HG03378 (cell line): Measurements from ENCODE around the gene KNOP1.

Source experiments
- ATAC-seq: cut with Tn5 transposase; IDR thresholded peaks from one replicate; pipeline ENCODE4 v1.9.1; 2021; ENCODE audit warnings: mild to moderate bottlenecking, moderate library complexity; ENCODE audit not compliant: unreplicated experiment

The KNOP1 gene, protein sequence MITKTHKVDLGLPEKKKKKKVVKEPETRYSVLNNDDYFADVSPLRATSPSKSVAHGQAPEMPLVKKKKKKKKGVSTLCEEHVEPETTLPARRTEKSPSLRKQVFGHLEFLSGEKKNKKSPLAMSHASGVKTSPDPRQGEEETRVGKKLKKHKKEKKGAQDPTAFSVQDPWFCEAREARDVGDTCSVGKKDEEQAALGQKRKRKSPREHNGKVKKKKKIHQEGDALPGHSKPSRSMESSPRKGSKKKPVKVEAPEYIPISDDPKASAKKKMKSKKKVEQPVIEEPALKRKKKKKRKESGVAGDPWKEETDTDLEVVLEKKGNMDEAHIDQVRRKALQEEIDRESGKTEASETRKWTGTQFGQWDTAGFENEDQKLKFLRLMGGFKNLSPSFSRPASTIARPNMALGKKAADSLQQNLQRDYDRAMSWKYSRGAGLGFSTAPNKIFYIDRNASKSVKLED

DNA sequence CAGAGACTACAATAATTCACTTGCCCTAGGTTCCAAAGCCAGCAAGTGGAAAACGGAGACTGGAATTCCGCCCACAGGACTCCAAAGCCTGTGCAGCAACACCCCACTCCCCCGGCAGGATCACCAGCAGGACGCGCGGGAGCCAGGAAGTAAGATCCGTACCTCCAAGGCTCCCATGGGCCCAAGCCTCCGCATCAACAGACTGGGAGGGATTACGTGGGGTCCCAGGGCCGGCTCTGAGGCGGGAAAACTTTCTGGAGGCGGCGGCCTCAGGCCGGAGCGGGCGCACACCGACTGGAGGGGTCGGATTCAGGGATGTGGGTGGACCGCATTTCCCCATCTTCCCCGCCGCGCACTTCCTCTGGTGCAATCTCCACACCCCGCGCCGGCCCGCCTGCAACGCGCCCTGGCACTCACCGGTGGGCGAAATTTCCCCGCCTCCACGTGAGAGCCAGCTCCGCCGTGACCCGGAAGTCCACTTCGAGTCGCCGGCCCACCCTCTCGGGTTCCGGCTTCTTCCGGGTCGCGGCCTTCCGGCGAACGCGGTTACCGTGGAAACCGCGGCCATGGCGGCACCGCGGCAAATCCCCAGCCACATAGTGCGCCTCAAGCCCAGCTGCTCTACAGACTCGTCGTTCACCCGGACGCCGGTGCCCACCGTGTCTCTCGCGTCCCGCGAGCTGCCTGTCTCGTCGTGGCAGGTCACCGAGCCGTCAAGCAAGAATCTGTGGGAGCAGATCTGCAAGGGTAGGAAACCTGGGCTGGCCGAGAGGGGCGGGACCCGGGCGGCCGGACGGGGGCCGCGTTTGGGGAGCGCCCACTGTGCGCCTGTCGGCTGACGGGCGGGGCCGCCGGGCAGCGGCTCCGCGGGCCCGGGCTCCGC lies at the start of gene KNOP1, which contains the start of gene IQCK:
KNOP1 (minus strand) TSS at position 487 of the 883 bp plus-strand sequence. CDS start 3,192 bp downstream, outside the sequence.
IQCK (plus strand) TSS at position 531 of the 883 bp plus-strand sequence; CDS start at position 567, 36 bp downstream.
- ATAC-seq = peak; percentile 72

DNA sequence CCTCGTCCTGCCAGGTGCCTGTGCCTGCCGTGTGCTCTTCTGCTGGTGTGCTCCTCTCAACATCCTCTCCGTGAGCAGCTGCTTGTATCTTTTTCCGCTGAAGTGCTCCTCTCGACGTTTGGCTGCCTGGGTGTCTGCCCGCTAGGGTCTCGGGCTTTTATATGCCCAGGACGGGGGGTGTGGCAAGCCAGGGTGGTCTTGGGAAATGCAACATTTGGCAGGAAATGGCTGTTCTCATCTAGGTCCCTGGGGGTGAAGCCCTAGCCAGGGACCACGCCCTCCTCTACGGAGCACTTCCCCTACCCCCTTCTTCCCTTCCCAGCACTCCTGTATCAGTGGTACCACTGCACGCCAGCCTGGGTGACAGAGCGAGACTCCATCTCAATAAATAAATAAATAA lies 49.5 kb upstream of the KNOP1 start:
- ATAC-seq = no peak

DNA sequence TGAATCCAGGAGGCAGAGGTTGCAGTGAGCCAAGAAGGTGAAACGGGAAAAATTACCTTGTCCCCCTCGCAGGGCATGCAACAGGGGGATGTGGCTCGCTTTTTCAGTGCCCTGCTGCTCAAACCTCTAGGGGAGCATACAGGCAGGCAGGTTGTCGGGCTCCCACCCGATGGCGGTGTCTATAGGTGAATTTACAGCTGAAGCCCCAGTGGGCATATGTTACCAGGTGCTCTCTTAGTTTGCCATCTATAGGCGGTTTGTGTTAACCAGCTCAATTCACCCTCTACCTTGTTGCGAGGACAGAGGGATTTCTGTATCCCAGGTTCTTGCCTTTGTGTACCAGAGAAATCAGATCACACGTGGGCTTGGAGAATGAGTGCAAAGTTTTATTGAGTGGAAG lies 49.0 kb upstream of the KNOP1 start:
- no peak for ATAC-seq

DNA sequence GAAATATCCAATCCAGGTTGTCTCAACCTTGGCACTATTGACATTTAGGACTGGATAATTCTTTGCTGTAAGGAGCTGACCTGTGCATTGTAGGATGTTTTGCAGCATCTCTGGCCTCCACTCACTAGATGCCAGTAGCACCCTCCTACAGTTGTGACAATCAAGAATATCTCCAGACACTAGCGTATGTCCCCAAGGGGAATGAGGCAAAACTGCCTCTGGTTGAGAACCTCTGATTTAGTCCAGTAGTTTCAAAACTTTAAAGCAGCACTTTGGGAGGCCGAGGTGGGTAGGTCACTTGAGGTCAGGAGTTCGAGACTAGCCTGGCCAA lies 48.5 kb upstream of the KNOP1 start:
- ATAC-seq = no peak

DNA sequence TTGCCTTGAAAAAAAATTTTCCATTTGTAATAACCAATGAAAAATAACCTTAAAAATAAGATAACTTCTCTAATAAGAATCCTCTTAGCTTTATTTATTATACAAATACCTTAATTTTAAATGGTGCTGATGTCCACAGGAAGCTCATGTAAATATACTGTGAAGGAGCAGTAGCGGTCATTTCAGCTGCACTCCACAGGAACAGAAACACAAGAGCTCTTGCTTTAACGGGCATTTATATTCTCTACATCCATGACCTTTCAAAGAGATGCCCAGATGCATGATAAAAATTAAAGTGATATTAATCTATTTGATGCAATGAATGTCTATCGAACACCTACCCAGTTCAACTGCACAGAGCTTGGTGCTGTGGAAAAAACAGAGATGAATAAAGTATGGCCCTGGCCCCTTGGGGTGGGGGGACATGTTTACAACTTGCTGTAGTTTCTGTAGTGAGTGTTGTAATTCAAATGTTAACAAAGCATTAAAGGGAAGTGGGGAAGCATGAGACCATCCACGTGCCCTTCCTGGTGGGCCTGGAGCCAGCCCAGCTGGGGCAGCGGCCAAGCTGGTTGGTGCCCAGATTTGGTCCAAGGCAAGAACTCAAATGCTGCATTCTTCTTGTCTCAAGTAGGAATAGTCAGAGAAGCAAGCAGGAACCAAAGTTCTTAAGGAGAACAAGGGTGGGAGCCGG lies 48.0 kb upstream of the KNOP1 start:
- ATAC-seq = no peak

DNA sequence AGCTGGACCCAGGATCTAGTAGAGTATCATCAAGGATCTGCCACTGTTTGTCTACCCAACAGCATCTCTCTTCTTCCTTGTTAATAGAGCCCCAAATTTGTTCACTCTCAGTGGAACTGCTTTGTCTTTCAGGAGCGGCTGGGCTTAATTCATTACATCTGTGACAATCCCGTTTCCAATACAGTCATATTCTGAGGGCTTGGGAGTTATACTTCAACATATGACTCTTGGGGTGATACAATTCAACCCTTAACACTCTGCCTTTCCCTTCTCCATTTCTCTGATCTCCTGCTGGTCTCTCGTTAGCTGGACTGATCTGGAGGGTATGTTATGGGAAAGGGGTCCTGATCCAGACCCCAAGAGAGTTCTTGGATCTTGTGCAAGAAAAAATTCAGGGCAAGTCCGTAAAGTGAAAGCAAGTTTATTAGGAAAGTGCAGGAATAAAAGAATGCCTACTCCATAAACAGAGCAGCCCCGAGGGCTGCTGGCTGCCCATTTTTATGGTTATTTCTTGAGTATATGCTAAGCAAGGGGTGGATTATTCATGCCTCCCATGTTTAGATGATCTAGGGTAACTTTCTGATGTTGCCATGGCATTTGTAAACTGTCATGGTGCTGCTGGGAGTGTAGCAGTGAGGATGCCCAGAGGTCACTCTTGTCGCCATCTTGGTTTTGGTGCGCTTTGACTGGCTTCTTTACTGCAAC lies 42.5 kb upstream of the KNOP1 start:
- ATAC-seq = no peak

DNA sequence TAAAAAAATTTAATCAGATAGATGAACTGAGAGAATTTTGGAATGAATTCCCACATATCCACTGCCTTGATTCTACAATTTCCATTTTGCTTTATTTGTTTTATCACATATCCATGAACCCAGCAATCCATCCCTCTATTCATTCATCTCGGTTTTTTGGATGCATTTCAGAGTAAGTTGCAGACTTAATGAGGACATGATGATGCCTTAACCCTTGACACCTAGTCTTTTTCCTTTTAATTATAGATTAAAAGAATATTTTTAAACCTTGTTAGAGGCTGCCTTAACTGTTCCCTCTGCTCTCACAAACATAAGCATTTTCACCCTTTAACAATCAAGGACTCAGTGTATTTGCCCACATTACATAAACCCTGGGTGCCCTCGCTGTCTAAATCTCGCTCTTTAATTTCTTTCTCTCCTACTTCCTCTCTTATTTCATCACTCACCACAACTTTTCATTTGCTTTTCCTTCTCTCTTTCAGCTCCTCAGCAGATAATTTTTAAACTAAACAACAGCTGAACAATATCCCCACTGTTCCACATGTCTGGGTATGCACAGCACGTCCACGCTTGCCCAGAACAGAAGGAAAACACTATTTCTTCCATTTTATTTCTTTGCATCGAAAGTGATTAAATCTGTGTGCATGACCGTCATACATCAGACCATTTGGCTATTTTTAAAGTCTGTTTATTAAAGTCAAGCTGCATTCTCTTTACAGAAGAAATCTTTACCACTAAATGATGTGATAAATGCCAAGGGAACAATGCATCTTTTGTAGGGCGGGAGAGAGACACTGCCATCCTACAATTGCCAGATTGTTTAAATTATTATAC lies 40.0 kb upstream of the KNOP1 start:
- ATAC-seq = no peak

DNA sequence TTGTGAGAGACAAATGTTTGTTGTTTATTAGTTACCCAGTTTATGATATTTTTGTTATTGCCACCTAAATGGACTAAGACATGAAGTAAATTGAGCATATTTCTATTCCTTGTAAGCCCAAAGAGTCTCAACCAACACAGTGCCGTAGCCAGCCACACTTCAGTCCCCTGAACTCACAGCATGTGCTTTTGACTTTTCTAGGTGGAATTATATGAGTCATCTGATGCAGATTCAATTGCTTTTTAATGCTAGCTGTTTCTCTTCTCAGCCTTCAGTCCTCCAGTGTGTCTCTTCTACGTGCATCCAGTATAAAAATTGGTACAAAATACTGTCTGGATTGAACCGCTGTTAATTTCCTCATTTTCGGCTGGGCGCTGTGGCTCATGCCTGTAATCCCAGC lies 39.0 kb upstream of the KNOP1 start:
- ATAC-seq = no peak

DNA sequence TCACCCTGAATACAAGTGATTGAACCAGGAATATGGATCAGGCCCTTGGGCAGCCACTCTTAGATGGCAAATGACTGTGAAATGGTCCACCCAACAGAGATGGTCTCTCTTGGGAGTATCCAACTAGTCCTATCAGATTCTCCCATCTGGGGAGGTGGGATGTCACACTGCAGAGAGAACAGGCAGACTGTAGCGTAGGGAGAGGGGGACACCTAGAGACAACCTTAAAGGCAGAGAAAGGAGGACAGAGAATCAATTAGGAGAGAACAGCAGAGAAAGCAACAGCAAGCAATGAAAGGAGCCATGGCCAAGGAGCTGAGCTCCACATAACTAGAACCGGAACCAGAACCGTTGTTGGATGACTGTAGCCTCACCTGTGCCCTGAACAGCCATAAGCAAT lies 37.2 kb upstream of the KNOP1 start:
- no peak for ATAC-seq

DNA sequence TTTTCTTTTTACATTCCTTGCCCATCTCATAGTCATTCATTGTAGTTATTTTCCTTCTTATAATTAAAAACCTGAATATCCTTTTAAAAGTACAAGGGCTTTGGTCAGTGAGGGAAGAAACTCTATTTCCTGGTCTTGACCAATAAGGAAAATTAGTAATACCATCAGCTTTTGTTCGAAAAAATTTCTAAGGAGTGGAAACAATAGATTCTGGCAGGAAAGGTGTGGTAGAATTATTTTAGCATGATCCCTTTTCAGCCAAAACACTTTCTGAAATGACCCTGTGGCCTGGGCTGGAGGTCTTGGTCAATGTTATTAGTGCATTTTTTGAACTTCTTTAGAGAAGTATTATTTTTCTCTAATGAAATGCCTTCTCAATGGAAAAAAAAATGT lies 36.6 kb upstream of the KNOP1 start:
- ATAC-seq = no peak

DNA sequence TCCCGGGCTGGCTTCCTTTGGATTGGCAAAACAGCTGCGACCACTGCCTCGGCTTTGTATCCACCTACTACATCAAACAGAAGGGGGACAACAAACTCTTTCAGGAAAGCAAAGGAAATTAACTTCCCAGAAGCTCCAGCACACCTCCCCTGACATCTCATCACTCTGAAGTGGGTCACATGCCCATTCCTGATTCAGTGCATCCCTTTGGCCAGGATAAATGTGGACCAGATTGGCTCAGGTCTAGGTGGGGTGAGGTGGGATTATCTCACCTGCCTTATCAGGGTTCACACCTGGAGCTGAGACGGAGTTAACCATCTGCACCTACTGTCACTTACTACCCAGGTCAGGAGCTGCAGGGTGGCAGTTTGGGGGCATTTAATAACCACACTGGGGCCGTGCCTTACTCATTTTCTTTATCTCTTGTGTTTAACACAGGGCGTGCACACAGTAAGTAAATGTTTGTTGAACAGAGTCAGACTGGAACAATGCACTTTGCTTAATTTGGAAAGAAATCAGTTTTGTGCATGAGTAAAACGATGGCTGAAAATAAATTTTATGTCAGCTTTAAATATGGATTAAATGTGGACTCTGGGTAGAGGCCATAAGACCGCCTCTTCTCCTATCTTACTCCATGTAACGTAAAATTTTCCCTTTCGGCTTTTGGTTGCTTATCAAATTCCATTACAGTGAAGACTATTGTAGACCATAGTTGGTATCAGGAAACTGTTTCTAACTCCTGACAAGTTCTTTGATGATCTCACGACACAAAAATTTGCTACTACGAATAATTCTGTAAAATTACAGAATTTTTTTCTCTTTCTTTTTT lies 36.0 kb upstream of the KNOP1 start:
- ATAC-seq = no peak

DNA sequence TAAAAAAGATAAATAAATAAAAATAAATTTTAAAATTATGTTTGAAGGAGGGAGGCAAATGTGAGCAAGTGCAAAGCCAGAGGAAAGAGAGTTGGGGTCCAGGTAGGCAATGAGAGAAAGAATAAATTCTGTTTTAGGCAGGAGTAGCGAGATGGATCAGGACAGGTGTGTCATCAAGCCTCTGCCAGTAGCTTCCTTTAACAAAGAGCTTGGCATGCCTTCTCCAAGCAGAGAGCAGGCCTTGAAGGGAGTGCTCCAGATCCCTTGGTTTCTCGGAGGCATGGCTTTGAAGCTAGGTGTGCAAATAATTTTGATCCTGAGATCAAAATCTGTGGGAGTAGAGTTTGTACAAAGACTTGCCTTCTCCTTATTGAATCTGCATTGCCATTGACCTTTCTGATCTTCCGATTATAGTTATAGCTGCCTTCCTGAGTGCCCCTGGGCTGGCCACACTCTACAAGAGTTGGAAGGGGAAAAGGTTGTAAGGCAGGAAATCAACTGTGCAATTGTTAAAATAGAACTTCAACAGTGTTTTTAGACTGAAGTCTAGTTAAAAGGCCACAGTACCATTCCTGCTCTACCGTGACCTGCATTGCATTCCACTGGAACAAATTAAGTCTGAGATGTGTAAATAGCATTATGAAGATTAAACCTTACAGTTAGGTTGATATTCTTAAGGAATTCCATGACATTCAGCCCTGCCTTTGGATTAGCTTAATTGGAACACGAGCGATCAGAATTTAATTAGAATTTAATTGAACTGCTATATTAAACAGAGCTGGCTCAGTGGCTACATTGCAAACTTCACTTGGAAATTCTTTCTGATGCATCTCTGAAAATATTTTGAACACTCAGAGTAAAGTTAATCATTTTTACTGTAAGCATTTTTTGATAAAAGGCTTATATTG lies 33.7 kb upstream of the KNOP1 start:
- ATAC-seq = no peak

DNA sequence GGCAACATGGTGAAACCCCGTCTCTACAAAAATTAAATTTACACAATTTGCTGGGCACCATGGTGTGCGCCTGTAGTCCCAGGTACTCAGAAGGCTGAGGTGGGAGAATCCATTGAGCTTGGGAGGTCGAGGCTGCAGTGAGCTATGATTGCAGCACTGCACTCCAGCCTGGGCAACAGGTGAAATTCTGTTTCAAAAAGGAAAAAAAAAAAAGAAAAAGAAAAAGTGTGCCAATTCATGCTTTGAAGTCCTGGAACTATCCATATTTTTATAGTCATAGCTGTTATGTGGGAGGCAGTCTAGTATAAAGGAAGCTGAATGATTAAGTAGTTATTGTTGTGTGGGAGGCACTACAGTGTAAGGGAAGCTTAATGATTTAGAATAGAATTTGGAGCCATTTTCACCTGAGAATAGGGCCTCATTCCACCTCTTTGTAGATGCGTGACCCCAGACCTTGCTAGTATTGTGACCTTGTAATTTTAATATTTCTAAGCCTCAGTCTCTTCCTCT lies 31.6 kb upstream of the KNOP1 start:
- no peak for ATAC-seq

DNA sequence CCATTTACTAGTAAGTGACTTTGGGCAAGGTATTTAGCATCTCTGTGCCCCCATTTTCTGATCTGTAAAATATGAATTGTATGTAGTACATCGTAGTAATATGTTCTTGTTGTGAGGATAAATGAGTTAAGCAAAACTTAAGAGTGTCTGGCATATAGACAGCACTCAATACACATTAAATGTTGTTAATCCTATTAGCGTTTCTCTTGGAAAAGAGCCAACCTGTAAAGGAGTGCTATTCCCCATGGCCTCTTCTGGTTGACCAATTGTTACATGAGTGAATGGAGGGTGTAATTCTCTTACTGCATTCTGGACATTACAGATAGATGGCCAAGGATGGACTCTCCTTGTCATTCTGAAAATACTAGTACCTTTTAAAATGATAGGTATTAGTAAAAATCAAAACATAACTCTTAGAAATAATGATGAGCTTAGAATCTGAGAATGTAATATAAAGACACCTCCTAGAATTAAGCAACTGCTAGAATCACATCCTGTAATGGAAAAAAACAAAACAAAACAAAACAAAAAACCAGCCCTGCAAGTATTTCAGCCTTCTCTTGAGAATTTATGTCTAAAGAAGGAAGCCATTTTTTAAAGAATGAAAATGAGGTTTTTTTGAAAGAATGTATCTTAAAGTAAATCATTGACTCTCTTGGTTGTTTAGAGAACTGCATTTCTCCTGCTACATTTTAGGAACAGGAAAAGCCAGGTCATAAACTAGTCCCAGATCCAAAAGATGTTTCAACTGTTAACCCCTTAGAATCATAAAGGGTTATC lies 30.6 kb upstream of the KNOP1 start:
- ATAC-seq = no peak

DNA sequence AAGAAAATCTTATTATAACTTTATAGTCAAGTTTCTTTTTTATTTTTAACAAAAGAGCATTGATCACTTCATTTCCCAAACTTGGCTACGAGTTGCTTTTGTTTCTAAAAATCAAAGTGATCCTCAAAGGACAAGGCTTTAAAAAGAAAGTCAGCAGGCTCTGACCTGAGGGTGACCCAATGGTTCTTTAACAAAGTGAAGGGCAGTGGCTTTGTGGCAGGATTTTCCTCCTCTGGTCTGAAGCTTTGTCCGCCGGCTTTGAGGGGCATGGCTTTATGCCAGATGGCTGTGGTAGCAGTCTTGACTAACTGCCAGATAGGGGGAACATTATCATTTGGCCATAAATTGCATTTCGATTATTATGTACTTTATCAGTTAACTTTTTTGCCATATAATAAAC lies 28.5 kb upstream of the KNOP1 start:
- no peak for ATAC-seq

DNA sequence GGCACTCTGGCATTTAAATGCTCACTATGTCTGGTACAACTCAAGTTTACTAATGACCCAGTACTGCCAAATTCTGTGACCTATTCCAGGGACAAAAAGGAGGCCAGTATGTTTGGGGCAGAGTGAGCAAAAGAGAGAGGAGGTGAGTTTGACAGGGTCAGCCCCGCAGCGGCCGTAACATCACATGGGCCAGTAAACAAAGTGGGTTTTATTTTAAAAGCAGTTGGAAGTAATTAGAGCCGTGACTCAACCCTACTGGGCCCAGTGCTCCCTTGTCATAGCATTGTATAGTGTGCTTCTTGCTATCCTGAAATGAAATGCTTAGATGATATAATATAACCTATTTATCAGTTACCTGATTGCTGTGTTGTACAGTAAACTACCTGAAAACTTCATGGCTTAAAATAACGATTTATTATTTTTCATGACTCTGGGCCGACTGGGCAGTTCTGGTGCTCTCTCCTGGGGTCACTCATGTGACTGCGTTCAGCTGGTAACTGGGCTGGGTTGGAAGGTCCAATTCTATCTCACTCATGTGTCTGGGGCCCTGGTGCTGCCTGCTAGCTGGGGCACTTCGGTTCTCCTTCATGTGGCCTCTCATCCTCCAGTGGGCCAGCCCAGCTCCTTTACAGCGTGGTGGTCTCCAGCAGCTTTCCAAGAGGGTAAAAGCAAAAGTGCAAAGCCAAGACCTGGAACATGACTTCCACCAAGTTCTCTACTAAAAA lies 27.4 kb upstream of the KNOP1 start:
- no peak for ATAC-seq
